Adrenal gland (tissue), 12 donors: ENCODE measurements around the gene CYP19A1. TPM values are rescaled to one million over a fixed set of nuclear protein-coding genes. Genes with fewer than 3 reads are reported as not detected.

Experiments
- DNase-seq, 7 donors: peaks; one replicate each; pipeline ENCODE4 v3.0.0-alpha.2; 2019 to 2020
- H3K27ac ChIP-seq, 5 donors: fragments of 200-600 bp; sonication (generic) in 4 of 5; 1 replicate in 3 of 5; 2 replicates in 2 of 5; pipeline versions ENCODE4 v1.5.1 to v1.8.0; 2016 to 2020; ENCODE audit warnings: mild to moderate bottlenecking in 1 of 5
- H3K27me3 ChIP-seq: fragments of 200-600 bp; 2 replicates; pipeline ENCODE4 v1.8.0; 2021
- H3K36me3 ChIP-seq, 2 donors: fragments of 200-600 bp; replicated peaks in 1 of 2; 1 replicate in 1 of 2; 2 replicates in 1 of 2; pipeline versions ENCODE4 v1.5.1 to v1.8.0; 2018 to 2022
- H3K4me1 ChIP-seq, 2 donors: fragments of 200-600 bp; replicated peaks in 1 of 2; 1 replicate in 1 of 2; 2 replicates in 1 of 2; pipeline versions ENCODE4 v1.5.1 to v1.8.0; 2018 to 2021
- H3K4me3 ChIP-seq, 4 donors: fragments of 200-600 bp; sonication (generic) in 3 of 4; one replicate each; pipeline ENCODE4 v1.5.1; 2016 to 2018
- H3K9me3 ChIP-seq, 3 donors: fragments of 200-600 bp; sonication (generic) in 1 of 3; replicated peaks in 1 of 3; 1 replicate in 2 of 3; 2 replicates in 1 of 3; pipeline versions ENCODE4 v1.5.1 to v1.8.0; 2016 to 2021
- CTCF ChIP-seq, 6 experiments: fragments of 450-650 bp in 4 of 6; fragments of 200-600 bp in 2 of 6; sonication (generic) in 1 of 6; IDR thresholded peaks; 1 replicate in 5 of 6; 2 replicates in 1 of 6; pipeline versions ENCODE4 v1.5.1 to v1.8.0; 2016 to 2021; ENCODE audit warnings: antibody characterized with exemption in 6 of 6, mild to moderate bottlenecking in 2 of 6, moderate library complexity in 1 of 6
- POLR2A ChIP-seq, 2 donors: fragments of 450-650 bp; IDR thresholded peaks; one replicate each; pipeline ENCODE4 v1.6.1; 2017; ENCODE audit warnings: antibody characterized with exemption in 2 of 2, mild to moderate bottlenecking in 2 of 2, moderate library complexity in 1 of 2
- WGBS, 4 donors: extraction: QIAGEN DNeasy Blood & Tissue Kit in 2 of 4; methylation state at CpG; one replicate each; pipeline versions ENCODE4 v1.1.5 to v1.1.7; 2013 to 2017; 5-methylcytosine and 5-hydroxymethylcytosine counted together
- intact Hi-C, 2 donors: fragments of 100-400 bp; cut with DNase I; formaldehyde crosslinking; loops; one replicate each; pipeline versions ENCODE4 v1.14.1 to v1.15.0; 2022 to 2023
- polyA plus RNA-seq, 3 donors: library from polyadenylated mRNA; stranded (reverse); fragments of 200-250 nt in 2 of 3; fragments of 350-450 nt in 1 of 3; fragmentation: Illumina TruSeq in 1 of 3; extraction: RNeasy Lipid Tissue Mini Kit (QIAGEN cat#74804) in 1 of 3; gene quantifications; one replicate each; pipeline ENCODE4 v1.2.3, GENCODE V29; 2013 to 2014
- total RNA-seq, 9 donors: library from RNA; depleted of rRNA in 4 of 9; stranded (reverse); fragments of >200 nt in 4 of 9; fragments of 120-200 nt in 1 of 9; fragmentation: NEBNext Ultra II Directional in 1 of 9; extraction: Animal tissue kit (Norgen Biotek cat#: 25700) in 1 of 9; gene quantifications; one replicate each; pipeline versions ENCODE4 v1.1.0 to v1.2.4, GENCODE V29; 2013 to 2023
- donor health status: healthy with polysubstance abuse.
- donor health status: Bipolar disorder and iron deficiency.
- donor health status: DM: yes; HTN: yes; CAD: no.
- donor health status: DM: no; HTN: no; CAD: no.
- donor health status: DM: no; HTN: no; CAD: no.
- donor health status: DM: yes; HTN: yes; CAD: no.

Gene CYP19A1
- total and polyA plus RNA-seq, 12 donors, result 0.41 to 21.6 (median 1.3) TPM

GRCh38 chr15:51363383-51363782 is 25.0 kb upstream of the CYP19A1 start:
- Histone ChIP-seq H3K27me3 (no peaks in the 10 kb centered on the region), H3K36me3 (no peaks in the 10 kb centered on the region), H3K4me3 (no peak overlapping the region), H3K27ac (no peak overlapping the region), H3K4me1 (no peaks in the 10 kb centered on the region), H3K9me3 (no peaks in the 10 kb centered on the region)
- no peak for TF ChIP-seq POLR2A (IDR thresholded peaks at IDR 0.05)
- no peak for TF ChIP-seq CTCF (IDR thresholded peaks at IDR 0.05)
- DNase-seq, result no peak
- WGBS, 4 donors, result 73 to 80% (median 74%) methylated on average over 9 of the region's 9 CpGs
- intact Hi-C loops, result no loop called here

- Histone ChIP-seq H3K9me3 (no peaks in the 10 kb centered on the region), H3K27ac (no peak overlapping the region), H3K36me3 (no peaks in the 10 kb centered on the region), H3K4me1 (no peaks in the 10 kb centered on the region), H3K27me3 (no peaks in the 10 kb centered on the region), H3K4me3 (no peak overlapping the region)
- no peak for DNase-seq
- 80 to 91% (median 84%) methylated on average over 6 to 7 of the region's 7 CpGs for WGBS, 4 donors
- TF ChIP-seq POLR2A (IDR thresholded peaks at IDR 0.05) (no peak), CTCF (IDR thresholded peaks at IDR 0.05) (no peak)
- intact Hi-C loops, result no loop called here
These were observed 21.6 kb upstream of the CYP19A1 start for GRCh38 chr15:51359981-51360380.

GRCh38 chr15:51356983-51357382 is 18.6 kb upstream of the CYP19A1 start:
- no peaks in the 10 kb centered on the region for H3K36me3 ChIP-seq
- intact Hi-C loops, result no loop called here
- 93 to 95% (median 93%) methylated on average over 6 of the region's 6 CpGs for whole genome bisulfite sequencing, 4 donors
- no peak overlapping the region for H3K4me3 ChIP-seq
- peaks cover 0 to 4% of the 10 kb centered on the region in 2 donors for H3K4me1 ChIP-seq
- H3K27me3 ChIP-seq, result no peaks in the 10 kb centered on the region
- DNase-seq, result no peak
- TF ChIP-seq CTCF (IDR thresholded peaks at IDR 0.05) (no peak), POLR2A (IDR thresholded peaks at IDR 0.05) (no peak)
- no peaks in the 10 kb centered on the region for H3K9me3 ChIP-seq
- H3K27ac ChIP-seq, result no peak overlapping the region

GRCh38 chr15:51356147-51356546 is 17.8 kb upstream of the CYP19A1 start:
- Histone ChIP-seq H3K4me3 (no peak overlapping the region), H3K4me1 (peaks cover 0 to 4% of the 10 kb centered on the region in 2 donors), H3K27me3 (no peaks in the 10 kb centered on the region), H3K27ac (no peak overlapping the region), H3K9me3 (no peaks in the 10 kb centered on the region), H3K36me3 (no peaks in the 10 kb centered on the region)
- intact Hi-C loops, result no loop called here
- TF ChIP-seq POLR2A (IDR thresholded peaks at IDR 0.05), result no peak
- no peak for TF ChIP-seq CTCF (IDR thresholded peaks at IDR 0.05)
- WGBS, 4 donors, result 94 to 97% (median 95%) methylated on average over 5 of the region's 5 CpGs
- no peak for DNase-seq
